MG63 (cell line): ENCODE data around the gene MAP7D2. TPM values are rescaled to one million over a fixed set of nuclear protein-coding genes. Genes with fewer than 3 reads are reported as not detected.

Source experiments
- DNase-seq: peaks from one replicate; pipeline ENCODE4 v3.0.0-alpha.2; 2020
- H3K27me3 ChIP-seq: fragments of 250-450 bp; sonication (Bioruptor Pico); 2 replicates; pipeline ENCODE4 v1.5.1; 2020; ENCODE audit warnings: mild to moderate bottlenecking, moderate library complexity
- H3K36me3 ChIP-seq: fragments of 250-450 bp; sonication (Bioruptor Pico); 2 replicates; pipeline ENCODE4 v1.5.1; 2020; ENCODE audit warnings: mild to moderate bottlenecking, moderate library complexity
- H3K4me3 ChIP-seq: fragments of 250-450 bp; sonication (Bioruptor Pico); 2 replicates; pipeline ENCODE4 v1.5.1; 2020; ENCODE audit warnings: mild to moderate bottlenecking, moderate library complexity
- H3K9me3 ChIP-seq: fragments of 250-450 bp; sonication (Bioruptor Pico); 2 replicates; pipeline ENCODE4 v1.5.1; 2020; ENCODE audit warnings: mild to moderate bottlenecking, moderate library complexity
- total RNA-seq: library from RNA; depleted of rRNA; stranded (reverse); fragments of >200 nt; shearing (Covaris generic); gene quantifications from 2 replicates; pipeline ENCODE4 v1.2.3, GENCODE V29; 2014; ENCODE audit warnings: low replicate concordance

Gene MAP7D2
- total RNA-seq, 1 experiment from 2014 or later = 0.07 TPM

GRCh38 chrX:20063153-20063552, 53.6 kb downstream of the MAP7D2 start:
- no peaks in the 10 kb centered on the region for H3K9me3 ChIP-seq
- no peak for DNase-seq

GRCh38 chrX:20061855-20062254, 54.9 kb downstream of the MAP7D2 start:
- Histone ChIP-seq H3K9me3 (no peaks in the 10 kb centered on the region), H3K27me3 (no peaks in the 10 kb centered on the region), H3K4me3 (no peak overlapping the region), H3K36me3 (no peaks in the 10 kb centered on the region)
- DNase-seq = no peak

More at GRCh38 chrX:20063153-20063552, 53.6 kb downstream of the MAP7D2 start:
- Histone ChIP-seq H3K4me3 (no peak overlapping the region), H3K36me3 (no peaks in the 10 kb centered on the region), H3K27me3 (no peaks in the 10 kb centered on the region)

GRCh38 chrX:20060961-20061748, 55.6 kb downstream of the MAP7D2 start:
- Histone ChIP-seq H3K36me3 (no peaks in the 10 kb centered on the region), H3K4me3 (no peak overlapping the region)
- no peak for DNase-seq

GRCh38 chrX:20059467-20060128, 57.1 kb downstream of the MAP7D2 start:
- peak; percentile 53 for DNase-seq
- H3K36me3 ChIP-seq = no peaks in the 10 kb centered on the region
- H3K9me3 ChIP-seq = no peaks in the 10 kb centered on the region
- H3K4me3 ChIP-seq = no peak overlapping the region
- no peaks in the 10 kb centered on the region for H3K27me3 ChIP-seq

More at GRCh38 chrX:20060961-20061748, 55.6 kb downstream of the MAP7D2 start:
- Histone ChIP-seq H3K9me3 (no peaks in the 10 kb centered on the region), H3K27me3 (no peaks in the 10 kb centered on the region)

DNA sequence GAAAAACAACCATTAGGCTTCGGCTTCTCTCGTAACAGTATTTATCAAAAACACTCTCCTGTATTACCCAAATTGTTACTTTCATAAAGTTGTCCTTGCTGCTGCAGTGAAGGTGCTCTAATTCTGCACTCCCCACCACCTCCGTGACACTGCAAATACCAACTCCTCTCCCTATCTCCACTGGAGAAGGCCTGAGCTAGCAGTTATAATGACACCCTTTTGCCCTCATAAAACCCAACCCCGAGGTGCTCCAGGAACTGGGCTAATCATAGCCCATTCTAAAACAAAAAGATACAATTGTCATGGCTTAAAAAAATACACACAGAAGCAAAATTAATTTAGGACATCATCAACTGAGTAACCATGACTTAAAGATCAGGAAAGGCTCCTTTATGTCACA, 59.2 kb downstream of the MAP7D2 start:
- H3K27me3 ChIP-seq = no peaks in the 10 kb centered on the region

DNA sequence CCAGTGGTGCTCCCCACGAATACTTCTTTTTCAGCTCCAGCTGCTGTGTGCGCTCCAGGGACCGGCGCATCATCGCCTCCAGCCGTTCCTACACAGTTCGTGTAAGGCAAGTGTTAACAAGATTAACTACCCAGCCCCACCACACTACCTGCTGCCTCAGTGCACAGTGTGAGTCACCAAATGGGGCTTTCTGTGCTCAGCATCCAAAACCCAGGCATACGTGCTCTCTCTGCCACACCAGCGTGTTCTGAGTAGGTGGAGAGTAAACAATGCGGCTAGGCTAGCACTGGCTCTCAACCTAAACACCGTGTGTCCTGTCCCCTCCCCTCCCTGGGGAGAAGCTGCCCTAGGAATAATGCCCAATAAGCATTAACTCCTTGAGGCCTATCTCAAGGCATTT, 60.0 kb downstream of the MAP7D2 start:
- DNase-seq = no peak
- Histone ChIP-seq H3K4me3 (no peak overlapping the region), H3K27me3 (no peaks in the 10 kb centered on the region), H3K9me3 (no peaks in the 10 kb centered on the region), H3K36me3 (no peaks in the 10 kb centered on the region)

More for the DNA sequence above, 59.2 kb downstream of the MAP7D2 start:
- no peak for DNase-seq
- Histone ChIP-seq H3K9me3 (no peaks in the 10 kb centered on the region), H3K4me3 (no peak overlapping the region), H3K36me3 (no peaks in the 10 kb centered on the region)

- no peak for DNase-seq
- Histone ChIP-seq H3K4me3 (no peak overlapping the region), H3K9me3 (no peaks in the 10 kb centered on the region), H3K36me3 (no peaks in the 10 kb centered on the region), H3K27me3 (no peaks in the 10 kb centered on the region)
These were observed 63.2 kb downstream of the MAP7D2 start for GRCh38 chrX:20053537-20053936.

- Histone ChIP-seq H3K4me3 (no peak overlapping the region), H3K9me3 (no peaks in the 10 kb centered on the region)
These were observed 69.8 kb downstream of the MAP7D2 start for GRCh38 chrX:20046864-20047263.

GRCh38 chrX:20046223-20046622, 70.5 kb downstream of the MAP7D2 start:
- Histone ChIP-seq H3K4me3 (no peak overlapping the region), H3K36me3 (no peaks in the 10 kb centered on the region), H3K9me3 (no peaks in the 10 kb centered on the region), H3K27me3 (no peaks in the 10 kb centered on the region)
- DNase-seq = no peak

More at GRCh38 chrX:20046864-20047263, 69.8 kb downstream of the MAP7D2 start:
- no peaks in the 10 kb centered on the region for H3K27me3 ChIP-seq
- no peaks in the 10 kb centered on the region for H3K36me3 ChIP-seq
- no peak for DNase-seq

GRCh38 chrX:20042221-20042620, 74.5 kb downstream of the MAP7D2 start:
- DNase-seq = peak; percentile 55
- no peaks in the 10 kb centered on the region for H3K27me3 ChIP-seq
- H3K9me3 ChIP-seq = no peaks in the 10 kb centered on the region

GRCh38 chrX:20038966-20039365, 77.7 kb downstream of the MAP7D2 start:
- Histone ChIP-seq H3K36me3 (no peaks in the 10 kb centered on the region), H3K4me3 (no peak overlapping the region), H3K27me3 (no peaks in the 10 kb centered on the region), H3K9me3 (no peaks in the 10 kb centered on the region)
- DNase-seq = no peak

More at GRCh38 chrX:20042221-20042620, 74.5 kb downstream of the MAP7D2 start:
- no peaks in the 10 kb centered on the region for H3K36me3 ChIP-seq
- no peak overlapping the region for H3K4me3 ChIP-seq

DNA sequence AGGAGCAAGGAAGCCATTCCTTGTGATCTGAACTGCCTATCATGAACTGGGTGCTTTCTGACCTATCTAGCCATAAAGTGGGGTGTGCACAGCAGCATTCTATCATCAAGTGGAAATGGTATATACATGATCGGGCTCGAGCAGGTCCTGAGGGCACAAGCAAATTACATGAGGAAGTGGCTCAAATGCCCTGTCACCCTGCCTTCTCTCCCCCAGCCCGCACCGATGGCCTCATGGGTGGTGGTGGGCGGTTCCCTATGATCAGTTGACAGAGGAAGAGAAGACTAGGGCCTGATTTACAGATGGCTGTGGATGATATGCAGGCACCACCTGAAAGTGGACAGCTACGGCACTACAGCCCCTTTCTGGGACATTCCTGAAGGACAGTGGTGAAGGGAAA, 79.5 kb downstream of the MAP7D2 start:
- no peak for DNase-seq
- H3K4me3 ChIP-seq = no peak overlapping the region
- no peaks in the 10 kb centered on the region for H3K27me3 ChIP-seq
- H3K9me3 ChIP-seq = no peaks in the 10 kb centered on the region
- H3K36me3 ChIP-seq = no peaks in the 10 kb centered on the region

- H3K36me3 ChIP-seq = no peaks in the 10 kb centered on the region
- DNase-seq = no peak
- no peaks in the 10 kb centered on the region for H3K9me3 ChIP-seq
- no peak overlapping the region for H3K4me3 ChIP-seq
- no peaks in the 10 kb centered on the region for H3K27me3 ChIP-seq
These were observed 84.5 kb downstream of the MAP7D2 start for GRCh38 chrX:20032201-20032600.

DNA sequence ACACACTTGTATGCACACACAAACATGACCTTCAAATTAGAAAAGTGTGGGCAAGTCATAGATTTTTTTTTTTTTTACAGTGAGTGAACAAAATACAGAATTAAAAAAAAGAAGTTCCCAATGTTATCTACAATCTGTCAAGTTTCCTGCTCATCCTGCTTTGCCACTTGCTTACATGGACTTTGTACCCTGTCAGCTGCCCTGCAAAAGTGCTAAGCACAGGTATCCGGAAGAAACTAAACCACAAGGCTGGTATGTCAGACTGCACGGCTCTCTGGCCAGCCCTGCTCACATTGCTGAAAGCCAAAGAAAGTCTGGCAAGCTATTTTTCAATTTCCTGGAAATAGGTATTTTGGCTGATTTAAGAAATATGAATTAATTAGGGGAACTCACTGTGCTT, 87.0 kb downstream of the MAP7D2 start:
- no peak overlapping the region for H3K4me3 ChIP-seq
- H3K36me3 ChIP-seq = no peaks in the 10 kb centered on the region
- H3K9me3 ChIP-seq = no peaks in the 10 kb centered on the region
- no peak for DNase-seq
- H3K27me3 ChIP-seq = no peaks in the 10 kb centered on the region

GRCh38 chrX:20028588-20028987, 88.1 kb downstream of the MAP7D2 start:
- Histone ChIP-seq H3K36me3 (no peaks in the 10 kb centered on the region), H3K4me3 (no peak overlapping the region), H3K27me3 (no peaks in the 10 kb centered on the region), H3K9me3 (no peaks in the 10 kb centered on the region)
- DNase-seq = no peak

GRCh38 chrX:20026278-20026677, 90.4 kb downstream of the MAP7D2 start:
- Histone ChIP-seq H3K4me3 (no peak overlapping the region), H3K9me3 (no peaks in the 10 kb centered on the region), H3K36me3 (no peaks in the 10 kb centered on the region), H3K27me3 (no peaks in the 10 kb centered on the region)
- DNase-seq = peak; percentile 14

DNA sequence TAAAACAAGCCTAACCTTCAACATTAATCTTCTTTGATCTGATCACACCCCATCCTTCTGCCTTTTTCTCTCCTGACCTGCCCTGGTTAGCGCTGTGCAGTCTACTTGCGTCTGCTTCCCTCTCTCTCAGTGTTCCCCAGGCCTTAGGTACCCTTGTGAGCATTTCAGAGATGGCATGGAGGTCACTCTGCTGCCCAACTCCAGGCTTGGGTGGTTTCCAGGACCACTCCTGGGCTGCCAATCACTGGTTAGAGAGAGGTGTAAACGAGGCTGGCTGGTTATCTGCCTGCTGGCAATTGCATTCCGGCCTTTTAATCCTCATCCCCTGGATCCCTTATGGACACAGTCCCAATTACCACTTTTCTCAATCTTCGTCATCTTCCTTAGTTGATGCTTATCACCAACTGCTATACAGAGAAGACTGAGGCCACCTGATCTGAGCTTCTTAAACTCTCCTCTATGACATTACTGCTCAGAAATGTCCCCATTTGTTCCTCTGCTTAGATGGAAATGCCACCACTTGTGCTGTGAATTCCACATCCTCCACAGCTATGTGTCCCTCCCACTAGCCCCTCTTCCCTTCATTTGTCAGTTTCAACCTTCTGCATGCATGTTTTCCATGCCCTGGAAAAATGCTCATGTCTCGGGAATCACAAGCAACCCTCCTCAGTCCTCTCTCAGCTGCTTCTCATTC, 96.9 kb downstream of the MAP7D2 start:
- no peak overlapping the region for H3K4me3 ChIP-seq
- no peaks in the 10 kb centered on the region for H3K9me3 ChIP-seq
- H3K36me3 ChIP-seq = no peaks in the 10 kb centered on the region
- H3K27me3 ChIP-seq = no peaks in the 10 kb centered on the region
- no peak for DNase-seq
